Fibroblast of peridontal ligament (primary cell): ENCODE results near the gene MAP7.
"Not testable (repeated sequence)": the region's sequence is repeated elsewhere in the genome, so short reads cannot be mapped to it uniquely, and the experiment has no call there.

ENCODE experiments used
- DNase-seq: peaks from one replicate; pipeline ENCODE4 v3.0.0-alpha.2; 2010; ENCODE audit errors: extremely low read depth

Gene MAP7

GRCh38 chr6:136338486-136338885 is 211.7 kb downstream of the MAP7 start:
- DNase-seq, result no peak

GRCh38 chr6:136337606-136338005 is 212.6 kb downstream of the MAP7 start:
- no peak for DNase-seq

- DNase-seq, result no peak
Measured at GRCh38 chr6:136337121-136337520, 213.1 kb downstream of the MAP7 start.

GRCh38 chr6:136335736-136336363 is 214.4 kb downstream of the MAP7 start:
- DNase-seq, result no peak

GRCh38 chr6:136334853-136335252 is 215.4 kb downstream of the MAP7 start:
- no peak for DNase-seq

GRCh38 chr6:136334465-136334846 is 215.8 kb downstream of the MAP7 start:
- DNase-seq, result no peak

GRCh38 chr6:136333824-136334464 is 216.3 kb downstream of the MAP7 start:
- DNase-seq, result no peak

GRCh38 chr6:136331461-136331860 is 218.8 kb downstream of the MAP7 start:
- DNase-seq, result no peak

GRCh38 chr6:136330634-136331033 is 219.6 kb downstream of the MAP7 start:
- DNase-seq, result no peak

GRCh38 chr6:136326038-136326553 is 224.1 kb downstream of the MAP7 start:
- peak; percentile 13 for DNase-seq

- DNase-seq, result peak; percentile 11
Measured at GRCh38 chr6:136324686-136325380, 225.4 kb downstream of the MAP7 start.

- DNase-seq, result peak; percentile 75
Measured at GRCh38 chr6:136323431-136324112, 226.7 kb downstream of the MAP7 start.

GRCh38 chr6:136319732-136320131 is 230.5 kb downstream of the MAP7 start:
- DNase-seq, result peak; percentile 13

- DNase-seq, result peak; percentile 71
Measured at GRCh38 chr6:136318676-136319075, 231.5 kb downstream of the MAP7 start.

- no peak for DNase-seq
Measured at GRCh38 chr6:136317971-136318370, 232.3 kb downstream of the MAP7 start.

GRCh38 chr6:136317021-136317694 is 233.1 kb downstream of the MAP7 start:
- DNase-seq, result peak; percentile 78

- DNase-seq, result no peak
Measured at GRCh38 chr6:136315594-136315993, 234.6 kb downstream of the MAP7 start.

GRCh38 chr6:136312975-136313374 is 237.2 kb downstream of the MAP7 start:
- DNase-seq, result no peak

GRCh38 chr6:136309729-136310311 is 240.4 kb downstream of the MAP7 start:
- DNase-seq, result no peak

GRCh38 chr6:136309171-136309570 is 241.1 kb downstream of the MAP7 start:
- DNase-seq, result no peak

GRCh38 chr6:136308469-136308868 is 241.8 kb downstream of the MAP7 start:
- not testable (repeated sequence) for DNase-seq
